Memory B cell (primary cell): ENCODE results near the gene FARSA.
"Not testable (repeated sequence)": the region's sequence is repeated elsewhere in the genome, so short reads cannot be mapped to it uniquely, and the experiment has no call there.

Experiments used
- ATAC-seq: fragments of 150-1000 bp; cut with Tn5 transposase; 2 replicates; pipeline ENCODE4 v1.10.0; 2021; ENCODE audit warnings: low read depth, mild to moderate bottlenecking, moderate library complexity
- DNase-seq, 2 donors: peaks; one replicate each; pipeline ENCODE4 v3.0.0; 2022; ENCODE audit warnings: low spot score in 2 of 2
- H3K27ac Mint-ChIP-seq: one replicate; pipeline ENCODE4 v1.8.0; 2022; ENCODE audit warnings: mild to moderate bottlenecking, moderate library complexity, mixed read lengths
- H3K27me3 Mint-ChIP-seq: one replicate; pipeline ENCODE4 v1.8.0; 2022; ENCODE audit warnings: mixed read lengths
- H3K36me3 Mint-ChIP-seq: one replicate; pipeline ENCODE4 v1.8.0; 2022; ENCODE audit warnings: mild to moderate bottlenecking, mixed read lengths
- H3K4me1 Mint-ChIP-seq: one replicate; pipeline ENCODE4 v1.8.0; 2022; ENCODE audit warnings: mixed read lengths
- H3K4me3 Mint-ChIP-seq: one replicate; pipeline ENCODE4 v1.8.0; 2022; ENCODE audit warnings: mild to moderate bottlenecking, moderate library complexity, mixed read lengths
- H3K9me3 Mint-ChIP-seq: one replicate; pipeline ENCODE4 v1.8.0; 2022; ENCODE audit warnings: mixed read lengths

FARSA gene

DNA sequence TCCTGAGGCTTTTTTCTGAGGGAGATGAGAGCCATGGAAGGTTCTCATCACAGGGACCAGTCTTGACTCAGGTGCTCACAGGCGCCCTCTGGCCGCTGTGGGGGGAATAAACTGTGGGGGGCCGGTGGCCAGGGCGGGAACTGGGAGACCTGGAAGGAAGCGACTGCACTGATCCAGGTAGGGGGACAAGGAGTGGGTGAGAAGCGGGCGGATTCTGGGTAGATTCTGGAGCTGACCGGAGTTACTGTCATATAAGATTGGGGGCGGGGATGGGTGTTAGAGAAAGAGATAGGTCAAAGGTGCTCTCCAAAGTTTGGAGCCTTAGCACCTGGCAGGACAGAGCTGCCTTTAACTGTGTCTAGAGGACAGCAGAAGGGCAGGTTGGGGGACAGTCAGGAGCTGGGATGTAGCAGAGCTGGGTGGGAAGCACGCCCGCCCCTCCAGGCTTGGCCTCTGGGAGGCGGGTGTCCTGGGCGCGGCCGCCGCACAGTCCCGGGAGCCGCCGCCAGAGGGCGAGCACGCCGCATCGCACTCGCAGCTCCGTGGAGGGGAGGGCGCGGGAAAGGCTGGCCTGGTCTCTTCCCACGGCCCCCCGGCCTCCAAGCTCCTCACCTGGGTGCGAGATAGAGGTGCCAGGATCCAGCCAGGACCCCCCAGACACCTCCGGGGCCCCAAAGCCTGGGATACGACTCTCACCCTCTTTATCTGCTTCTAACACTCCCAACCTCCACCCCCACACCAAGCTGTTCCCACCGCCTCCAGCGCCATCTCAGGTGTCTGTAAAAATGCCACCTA, 31.7 kb upstream of the FARSA start:
- Mint-ChIP-seq H3K36me3 (no peaks in the 10 kb centered on the region), H3K27me3 (peaks cover 5% of the 10 kb centered on the region), H3K9me3 (no peaks in the 10 kb centered on the region), H3K4me1 (peaks cover 7% of the 10 kb centered on the region), H3K27ac (no peak overlapping the region), H3K4me3 (peak overlapping the region; percentile 95)
- ATAC-seq: peak; percentile 92
- peak; percentile 84 to 95 for DNase-seq

DNA sequence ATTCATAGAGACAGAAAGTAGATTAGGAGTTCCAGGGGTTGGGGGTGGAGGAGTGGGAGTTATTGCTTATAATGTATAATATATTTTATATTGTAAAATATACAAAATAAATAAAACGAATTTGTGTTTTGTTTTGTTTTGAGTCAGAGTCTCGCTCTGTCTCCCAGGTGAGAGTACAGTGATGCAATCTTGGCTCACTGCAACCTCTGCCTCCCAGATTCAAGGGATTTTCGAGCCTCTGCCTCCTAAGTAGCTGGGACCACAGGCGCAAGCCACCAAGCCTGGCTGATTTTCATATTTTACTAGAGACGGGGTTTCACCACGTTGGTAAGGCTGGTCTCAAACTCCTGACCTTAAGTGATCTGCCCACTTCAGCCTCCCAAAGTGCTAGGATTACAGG, 26.0 kb upstream of the FARSA start:
- ATAC-seq (no peak), DNase-seq (no peak)
- H3K4me1 Mint-ChIP-seq: peaks cover 13% of the 10 kb centered on the region
- no peak overlapping the region for H3K27ac Mint-ChIP-seq
- no peaks in the 10 kb centered on the region for H3K36me3 Mint-ChIP-seq
- H3K9me3 Mint-ChIP-seq: no peaks in the 10 kb centered on the region
- H3K27me3 Mint-ChIP-seq: peaks cover 5% of the 10 kb centered on the region
- H3K4me3 Mint-ChIP-seq: no peak overlapping the region

- not testable (repeated sequence) for H3K9me3 Mint-ChIP-seq, DNase-seq, H3K27me3 Mint-ChIP-seq, H3K36me3 Mint-ChIP-seq
- H3K4me1 Mint-ChIP-seq: peaks cover 19% of the 10 kb centered on the region
- peak overlapping the region; percentile 91 for H3K27ac Mint-ChIP-seq
- ATAC-seq: peak; percentile 41
- peak overlapping the region; percentile 86 for H3K4me3 Mint-ChIP-seq
These were observed 24.0 kb upstream of the FARSA start for GRCh38 chr19:12957389-12957952.

DNA sequence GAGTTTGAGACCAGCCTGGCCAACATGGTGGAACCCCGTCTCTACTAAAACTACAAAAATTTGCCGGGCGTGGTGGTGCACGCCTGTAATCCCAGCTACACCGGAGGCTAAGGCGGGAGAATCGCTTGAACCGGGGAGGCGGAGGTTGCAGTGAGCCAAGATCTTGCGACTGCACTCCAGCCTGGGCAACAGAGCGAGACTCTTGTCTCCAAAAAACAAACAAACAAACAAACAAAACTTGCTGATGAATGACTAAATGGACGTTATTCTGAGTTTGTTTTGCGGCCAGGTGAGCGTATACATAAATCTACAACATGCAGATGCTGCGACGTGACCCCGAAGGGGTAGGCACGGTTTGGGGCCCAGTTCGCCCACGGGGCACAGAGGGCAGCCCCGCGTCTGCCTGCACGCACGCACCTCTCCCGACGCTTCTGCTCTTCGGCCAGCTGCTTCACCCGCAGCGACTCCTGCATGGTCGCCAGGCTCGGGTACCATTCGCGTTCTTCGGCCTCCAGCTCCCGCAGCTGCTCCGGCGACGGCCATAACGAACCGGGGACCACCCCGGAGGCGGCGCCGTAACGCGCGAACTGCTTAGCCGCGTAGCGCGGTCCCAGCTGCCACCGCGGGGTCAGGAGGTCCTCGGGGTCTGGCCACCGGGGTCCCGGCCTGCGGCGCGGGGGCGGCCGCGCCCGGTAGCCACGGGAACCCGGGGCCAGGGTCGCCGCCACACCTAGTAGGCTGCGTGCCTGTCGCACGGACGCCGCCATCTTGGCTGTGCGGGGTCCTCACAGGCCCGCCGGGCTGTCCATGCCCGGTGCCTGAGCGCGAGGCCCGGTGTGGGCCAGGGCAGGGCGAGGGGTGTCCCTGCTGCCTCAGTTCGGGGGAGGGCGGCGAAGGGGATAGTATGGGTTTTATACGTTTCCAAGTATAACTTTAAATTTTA, 23.2 kb upstream of the FARSA start, which contains the start of gene GADD45GIP1:
Gene GADD45GIP1 (minus strand): TSS at position 778 of the 943 bp plus-strand sequence. CDS start 11 bp downstream, at position 767.
- peak; percentile 92 for ATAC-seq
- Mint-ChIP-seq H3K27me3 (no peaks in the 10 kb centered on the region), H3K36me3 (peaks cover 10% of the 10 kb centered on the region), H3K27ac (peak within 1 kb of the TSS; percentile 91), H3K4me1 (peaks cover 19% of the 10 kb centered on the region), H3K4me3 (peak within 1 kb of the TSS; percentile 86), H3K9me3 (no peaks in the 10 kb centered on the region)
- DNase-seq: peak; percentile 72 to 86

DNA sequence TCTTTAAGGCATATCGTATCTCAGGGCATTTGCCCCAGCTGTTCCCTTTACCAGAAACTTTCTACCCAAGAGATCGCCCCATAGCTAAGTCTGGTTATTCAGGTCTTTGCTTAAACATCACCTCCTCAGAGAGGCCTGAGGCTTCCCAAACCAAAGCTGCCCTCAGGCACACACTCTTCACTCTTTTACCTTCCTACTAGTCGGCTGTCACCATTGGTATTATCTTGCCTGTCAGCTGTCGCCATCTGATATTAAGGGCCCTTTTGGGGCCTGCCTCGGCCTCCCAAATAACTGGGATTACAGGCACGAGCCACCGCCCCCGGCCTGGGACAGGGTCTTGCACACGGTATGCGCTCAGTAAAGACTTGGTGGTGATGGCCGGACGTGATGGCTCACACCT, 22.5 kb upstream of the FARSA start:
- ATAC-seq: no peak
- peaks cover 15% of the 10 kb centered on the region for H3K36me3 Mint-ChIP-seq
- H3K9me3 Mint-ChIP-seq: no peaks in the 10 kb centered on the region
- H3K27me3 Mint-ChIP-seq: no peaks in the 10 kb centered on the region
- peaks cover 19% of the 10 kb centered on the region for H3K4me1 Mint-ChIP-seq
- DNase-seq: no peak
- peak overlapping the region; percentile 80 for H3K4me3 Mint-ChIP-seq
- H3K27ac Mint-ChIP-seq: peak overlapping the region; percentile 91

- H3K9me3 Mint-ChIP-seq, H3K27me3 Mint-ChIP-seq, DNase-seq, ATAC-seq: not testable (repeated sequence)
- peaks cover 15% of the 10 kb centered on the region for H3K36me3 Mint-ChIP-seq
- peak overlapping the region; percentile 80 for H3K4me3 Mint-ChIP-seq
- peak overlapping the region; percentile 91 for H3K27ac Mint-ChIP-seq
- H3K4me1 Mint-ChIP-seq: peaks cover 19% of the 10 kb centered on the region
These were observed 22.1 kb upstream of the FARSA start for GRCh38 chr19:12955575-12955974.

DNA sequence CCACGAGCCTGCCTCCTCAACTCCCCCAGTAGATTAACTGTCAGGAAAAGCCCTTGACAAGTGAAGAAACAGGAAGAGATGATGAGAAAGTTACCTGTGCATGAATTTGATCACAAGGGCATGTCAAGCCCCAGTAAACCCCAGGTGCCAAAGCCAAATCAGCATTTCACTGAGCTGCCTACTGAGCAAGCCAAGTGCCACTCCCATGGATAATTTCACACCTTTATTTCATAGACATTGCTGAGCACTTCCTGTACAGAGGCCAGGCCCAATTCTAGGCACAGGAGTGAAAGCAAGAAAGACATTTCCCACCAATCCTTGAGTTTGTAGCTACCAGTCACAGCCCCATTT, 21.1 kb upstream of the FARSA start:
- Mint-ChIP-seq H3K27me3 (no peaks in the 10 kb centered on the region), H3K36me3 (peaks cover 23% of the 10 kb centered on the region), H3K9me3 (no peaks in the 10 kb centered on the region), H3K4me3 (no peak overlapping the region), H3K27ac (peak overlapping the region; percentile 83), H3K4me1 (peaks cover 19% of the 10 kb centered on the region)
- DNase-seq: no peak
- peak; percentile 8 for ATAC-seq

GRCh38 chr19:12953799-12954611, 20.5 kb upstream of the FARSA start:
- H3K27ac Mint-ChIP-seq: peak overlapping the region; percentile 83
- H3K27me3 Mint-ChIP-seq: no peaks in the 10 kb centered on the region
- ATAC-seq: no peak
- no peak for DNase-seq
- no peak overlapping the region for H3K4me3 Mint-ChIP-seq
- H3K36me3 Mint-ChIP-seq: peaks cover 25% of the 10 kb centered on the region
- no peaks in the 10 kb centered on the region for H3K9me3 Mint-ChIP-seq
- peaks cover 19% of the 10 kb centered on the region for H3K4me1 Mint-ChIP-seq

GRCh38 chr19:12953138-12953798, 19.8 kb upstream of the FARSA start:
- Mint-ChIP-seq H3K36me3 (peaks cover 27% of the 10 kb centered on the region), H3K27ac (no peak overlapping the region), H3K27me3 (no peaks in the 10 kb centered on the region), H3K4me1 (peaks cover 19% of the 10 kb centered on the region), H3K9me3 (no peaks in the 10 kb centered on the region), H3K4me3 (no peak overlapping the region)
- ATAC-seq (no peak), DNase-seq (no peak)

- Mint-ChIP-seq H3K4me3 (no peak overlapping the region), H3K9me3 (no peaks in the 10 kb centered on the region), H3K36me3 (peaks cover 29% of the 10 kb centered on the region), H3K4me1 (peaks cover 19% of the 10 kb centered on the region), H3K27me3 (no peaks in the 10 kb centered on the region), H3K27ac (no peak overlapping the region)
- no peak for ATAC-seq
- DNase-seq: no peak
These were observed 19.1 kb upstream of the FARSA start for GRCh38 chr19:12952488-12953137.

GRCh38 chr19:12952050-12952449, 18.5 kb upstream of the FARSA start:
- Mint-ChIP-seq H3K36me3 (peaks cover 30% of the 10 kb centered on the region), H3K4me1 (peaks cover 19% of the 10 kb centered on the region)
- not testable (repeated sequence) for H3K9me3 Mint-ChIP-seq, ATAC-seq, H3K27ac Mint-ChIP-seq, DNase-seq, H3K27me3 Mint-ChIP-seq, H3K4me3 Mint-ChIP-seq

DNA sequence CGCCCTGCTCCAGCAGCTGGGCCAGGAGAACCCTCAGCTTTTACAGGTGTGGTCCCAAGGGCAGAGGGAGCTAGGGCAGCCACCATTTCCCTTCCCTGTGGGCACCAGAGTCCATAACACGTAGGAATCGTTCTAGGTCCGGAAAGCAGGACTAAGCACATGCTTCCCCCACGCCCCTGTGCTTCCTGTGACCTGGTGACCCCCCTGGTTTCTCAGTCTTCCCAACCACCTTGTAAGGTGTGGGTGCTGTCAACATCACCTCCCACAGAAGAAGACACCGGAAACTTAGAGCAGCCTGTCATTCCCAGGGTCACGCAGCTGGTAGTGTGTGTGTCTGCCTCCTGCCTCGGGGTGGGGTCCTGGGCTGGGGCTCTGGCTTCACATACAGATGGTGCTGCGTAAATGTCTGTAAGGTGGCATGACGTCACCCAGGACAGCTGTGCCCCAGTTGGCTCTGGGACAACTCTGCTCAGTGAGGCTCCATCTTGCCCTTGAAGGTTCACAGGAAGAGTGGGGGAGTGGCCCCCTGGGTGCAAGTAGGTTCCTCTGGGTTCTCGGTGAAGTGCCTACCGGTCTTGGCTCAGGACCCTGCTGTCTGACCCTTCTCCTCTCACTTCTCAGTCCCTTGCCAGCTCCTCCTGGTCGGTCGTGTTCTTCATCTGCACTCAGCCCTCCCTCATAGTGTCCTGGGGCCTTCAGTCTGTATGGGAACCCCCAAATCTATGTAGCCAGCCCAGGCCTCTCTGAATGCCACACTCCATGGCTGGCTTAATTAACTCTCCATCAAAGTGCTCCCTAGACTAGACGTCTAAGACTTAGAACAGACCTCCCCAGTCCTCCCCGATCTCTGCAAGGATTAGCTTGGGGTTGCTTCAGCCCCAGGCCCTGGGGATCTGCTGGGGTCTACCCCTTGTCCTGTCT, 16.1 kb upstream of the FARSA start:
- DNase-seq (no peak), ATAC-seq (no peak)
- H3K9me3 Mint-ChIP-seq: no peaks in the 10 kb centered on the region
- H3K27me3 Mint-ChIP-seq: no peaks in the 10 kb centered on the region
- H3K4me1 Mint-ChIP-seq: peaks cover 11% of the 10 kb centered on the region
- H3K36me3 Mint-ChIP-seq: peaks cover 30% of the 10 kb centered on the region
- H3K27ac Mint-ChIP-seq: peak overlapping the region; percentile 18
- no peak overlapping the region for H3K4me3 Mint-ChIP-seq
